HTERT RPE-1 (cell line): ENCODE data around the gene CYP24A1.

ENCODE experiments used
- in situ Hi-C: fragments of 300-500 bp; cut with MboI; formaldehyde crosslinking; loops from 4 replicates; pipeline ENCODE4 v1.14.3; 2020; ENCODE audit warnings: low sequenced_read_pairs

CYP24A1 gene

GRCh38 chr20:54204481-54204880 lies 30.7 kb upstream of the CYP24A1 start:
- in situ Hi-C loops = loop anchor here (25.0 kb wide), 1 partner anchor 433 kb away; no protein-coding TSS in a partner anchor

- in situ Hi-C loops = loop anchor here (25.0 kb wide), 1 partner anchor 433 kb away; no protein-coding TSS in a partner anchor
Observed at GRCh38 chr20:54204063-54204462, 30.3 kb upstream of the CYP24A1 start.

GRCh38 chr20:54203281-54203680 lies 29.5 kb upstream of the CYP24A1 start:
- in situ Hi-C loops = loop anchor here (25.0 kb wide), 1 partner anchor 434 kb away; no protein-coding TSS in a partner anchor

- in situ Hi-C loops = loop anchor here (25.0 kb wide), 1 partner anchor 436 kb away; no protein-coding TSS in a partner anchor
Observed at GRCh38 chr20:54201268-54201846, 27.6 kb upstream of the CYP24A1 start.

GRCh38 chr20:54200487-54201267 lies 26.9 kb upstream of the CYP24A1 start:
- in situ Hi-C loops = loop anchor here (25.0 kb wide), 1 partner anchor 437 kb away; no protein-coding TSS in a partner anchor

- in situ Hi-C loops = loop anchor here (25.0 kb wide), 1 partner anchor 438 kb away; no protein-coding TSS in a partner anchor
Observed at GRCh38 chr20:54199721-54200176, 26.0 kb upstream of the CYP24A1 start.

GRCh38 chr20:54199283-54199682 lies 25.5 kb upstream of the CYP24A1 start:
- in situ Hi-C loops = no loop called here

GRCh38 chr20:54197621-54198604 lies 24.1 kb upstream of the CYP24A1 start:
- in situ Hi-C loops = no loop called here

GRCh38 chr20:54195483-54196472 lies 22.0 kb upstream of the CYP24A1 start:
- in situ Hi-C loops = no loop called here

GRCh38 chr20:54194724-54195438 lies 21.1 kb upstream of the CYP24A1 start:
- in situ Hi-C loops = no loop called here

- in situ Hi-C loops = no loop called here
Observed at GRCh38 chr20:54193817-54194216, 20.0 kb upstream of the CYP24A1 start.

GRCh38 chr20:54190217-54190616 lies 16.4 kb upstream of the CYP24A1 start:
- in situ Hi-C loops = no loop called here

GRCh38 chr20:54189630-54190029 lies 15.8 kb upstream of the CYP24A1 start:
- in situ Hi-C loops = no loop called here

- in situ Hi-C loops = no loop called here
Observed at GRCh38 chr20:54188132-54188849, 14.5 kb upstream of the CYP24A1 start.

- in situ Hi-C loops = no loop called here
Observed at GRCh38 chr20:54184904-54185626, 11.3 kb upstream of the CYP24A1 start.

GRCh38 chr20:54184071-54184470 lies 10.3 kb upstream of the CYP24A1 start:
- in situ Hi-C loops = no loop called here

- in situ Hi-C loops = no loop called here
Observed at GRCh38 chr20:54180931-54181330, 7.1 kb upstream of the CYP24A1 start.

GRCh38 chr20:54179946-54180345 lies 6.2 kb upstream of the CYP24A1 start:
- in situ Hi-C loops = no loop called here
